Keratinocyte (primary cell): ENCODE results near the gene CDKAL1. TPM values are rescaled to one million over a fixed set of nuclear protein-coding genes. Genes with fewer than 3 reads are reported as not detected.

ENCODE experiments used
- DNase-seq: peaks from one replicate; pipeline ENCODE4 v3.0.0-alpha.2; 2011; ENCODE audit warnings: low read depth, missing footprints, low spot score
- FAIRE-seq: peaks from 2 replicates; lab custom pipeline; 2011; peaks lifted over from hg19 to GRCh38; lab: Jason Lieb, UNC
- H2AFZ ChIP-seq: 2 replicates; pipeline ENCODE4 v1.6.0; 2012; ENCODE audit warnings: low read length, control low read depth, inconsistent platforms; ENCODE audit not compliant: control insufficient read depth
- H3K27ac ChIP-seq: 2 replicates; pipeline ENCODE4 v1.5.1; 2011; ENCODE audit warnings: low read length; ENCODE audit not compliant: control insufficient read depth, insufficient read depth
- H3K27me3 ChIP-seq: 3 replicates; pipeline ENCODE4 v1.6.0; 2011; ENCODE audit warnings: low read length; ENCODE audit not compliant: control insufficient read depth, insufficient read depth; ENCODE audit errors: extremely low read depth
- H3K36me3 ChIP-seq, 2 experiments: 2 replicates in 1 of 2; 3 replicates in 1 of 2; pipeline ENCODE4 v1.5.1; 2011; ENCODE audit warnings: low read length in 2 of 2, mild to moderate bottlenecking in 1 of 2; ENCODE audit not compliant: control insufficient read depth in 2 of 2, insufficient read depth in 2 of 2; ENCODE audit errors: extremely low read depth in 1 of 2
- H3K4me1 ChIP-seq: 3 replicates; pipeline ENCODE4 v1.5.1; 2011; ENCODE audit warnings: low read length; ENCODE audit not compliant: control insufficient read depth, insufficient read depth; ENCODE audit errors: extremely low read depth
- H3K4me2 ChIP-seq: 3 replicates; pipeline ENCODE4 v1.6.0; 2011; ENCODE audit warnings: low read depth, low read length; ENCODE audit not compliant: control insufficient read depth, insufficient read depth; ENCODE audit errors: extremely low read depth
- H3K4me3 ChIP-seq, 3 experiments: fragments of 200-600 bp in 1 of 3; sonication (generic) in 1 of 3; 2 replicates in 2 of 3; 3 replicates in 1 of 3; pipeline ENCODE4 v1.5.1; 2011 to 2016; ENCODE audit warnings: low read length in 3 of 3, mild to moderate bottlenecking in 3 of 3, control low read depth in 2 of 3, inconsistent platforms in 1 of 3, low read depth in 1 of 3, mixed read lengths in 1 of 3, mixed run types in 1 of 3, moderate library complexity in 1 of 3; ENCODE audit not compliant: control insufficient read depth in 2 of 3, insufficient read depth in 2 of 3; ENCODE audit errors: extremely low read depth in 1 of 3
- H3K79me2 ChIP-seq: 2 replicates; pipeline ENCODE4 v1.6.0; 2012; ENCODE audit warnings: low read length; ENCODE audit not compliant: control insufficient read depth, insufficient read depth
- H3K9ac ChIP-seq: 3 replicates; pipeline ENCODE4 v1.6.0; 2011; ENCODE audit warnings: low read length; ENCODE audit not compliant: control insufficient read depth, insufficient read depth; ENCODE audit errors: extremely low read depth
- H3K9me1 ChIP-seq: 3 replicates; pipeline ENCODE4 v1.6.0; 2011; ENCODE audit warnings: low read length; ENCODE audit not compliant: control insufficient read depth, insufficient read depth; ENCODE audit errors: extremely low read depth
- H3K9me3 ChIP-seq: 2 replicates; pipeline ENCODE4 v1.5.1; 2012; ENCODE audit warnings: low read depth, low read length; ENCODE audit not compliant: control insufficient read depth
- H4K20me1 ChIP-seq: 3 replicates; pipeline ENCODE4 v1.6.0; 2011; ENCODE audit warnings: low read length; ENCODE audit not compliant: control insufficient read depth, insufficient read depth; ENCODE audit errors: extremely low read depth
- EZH2 ChIP-seq: IDR thresholded peaks from one replicate; pipeline ENCODE4 v1.6.1; 2012; ENCODE audit warnings: inconsistent platforms, mild to moderate bottlenecking, low read length, moderate library complexity
- dilution Hi-C: fragments of 300-500 bp; cut with MboI; formaldehyde crosslinking; loops from one replicate; pipeline ENCODE4 v1.7.0; 2020; ENCODE audit warnings: low sequenced_read_pairs; ENCODE audit not compliant: extremely low pct_ligation_motif_present
- polyA plus RNA-seq, 5 experiments: library from polyadenylated mRNA; depleted of rRNA in 3 of 5; stranded (reverse) in 3 of 5; stranded (forward) in 1 of 5; unstranded in 1 of 5; fragments of >200 nt; gene quantifications; 1 replicate in 1 of 5; 2 replicates in 3 of 5; 3 replicates in 1 of 5; pipeline versions ENCODE4 v1.2.1 to v1.2.3, GENCODE V29; 2011 to 2012; ENCODE audit warnings: missing spikeins in 2 of 5, low read depth in 1 of 5, low replicate concordance in 1 of 5
- TF ChIP-seq, protein P1 (sequence below), 3 experiments: IDR thresholded peaks in 1 of 3; conservative IDR thresholded peaks in 1 of 3; optimal IDR thresholded peaks in 1 of 3; 2 replicates in 2 of 3; 3 replicates in 1 of 3; pipeline versions ENCODE3 to v1.5.1; 2011; ENCODE audit warnings: low read length in 3 of 3, mild to moderate bottlenecking in 3 of 3, moderate library complexity in 2 of 3, control low read depth in 1 of 3, inconsistent platforms in 1 of 3; ENCODE audit not compliant: insufficient read depth in 2 of 3; ENCODE audit errors: extremely low read depth in 1 of 3

CDKAL1 gene
- polyA plus RNA-seq, 1 donor (not counting 4 experiments of a cell fraction or from before 2014, with no cell fraction given), result 5.6 TPM

DNA sequence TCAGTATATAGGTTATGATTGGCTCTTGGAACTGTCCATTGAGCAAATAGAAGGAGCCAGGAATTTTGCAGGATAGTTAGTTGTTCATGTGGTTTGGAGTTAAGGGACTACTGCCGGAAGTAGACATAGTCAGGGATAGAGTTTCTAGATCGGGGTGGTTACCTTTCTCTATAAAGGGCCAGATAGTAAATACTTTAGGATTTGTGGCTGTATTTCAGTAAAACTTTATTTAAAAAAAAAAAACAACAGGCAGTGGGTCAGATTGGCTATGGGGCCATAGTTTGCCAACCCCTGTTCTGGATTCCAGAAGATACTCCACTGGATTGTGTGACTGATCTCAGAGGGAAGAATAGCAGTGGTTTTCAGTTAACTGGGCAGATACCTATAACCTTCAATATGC, 570.0 kb downstream of the CDKAL1 start:
- H3K9ac ChIP-seq, result no peak overlapping the region
- TF ChIP-seq EZH2, result no peak
- TF ChIP-seq, protein P1, sequence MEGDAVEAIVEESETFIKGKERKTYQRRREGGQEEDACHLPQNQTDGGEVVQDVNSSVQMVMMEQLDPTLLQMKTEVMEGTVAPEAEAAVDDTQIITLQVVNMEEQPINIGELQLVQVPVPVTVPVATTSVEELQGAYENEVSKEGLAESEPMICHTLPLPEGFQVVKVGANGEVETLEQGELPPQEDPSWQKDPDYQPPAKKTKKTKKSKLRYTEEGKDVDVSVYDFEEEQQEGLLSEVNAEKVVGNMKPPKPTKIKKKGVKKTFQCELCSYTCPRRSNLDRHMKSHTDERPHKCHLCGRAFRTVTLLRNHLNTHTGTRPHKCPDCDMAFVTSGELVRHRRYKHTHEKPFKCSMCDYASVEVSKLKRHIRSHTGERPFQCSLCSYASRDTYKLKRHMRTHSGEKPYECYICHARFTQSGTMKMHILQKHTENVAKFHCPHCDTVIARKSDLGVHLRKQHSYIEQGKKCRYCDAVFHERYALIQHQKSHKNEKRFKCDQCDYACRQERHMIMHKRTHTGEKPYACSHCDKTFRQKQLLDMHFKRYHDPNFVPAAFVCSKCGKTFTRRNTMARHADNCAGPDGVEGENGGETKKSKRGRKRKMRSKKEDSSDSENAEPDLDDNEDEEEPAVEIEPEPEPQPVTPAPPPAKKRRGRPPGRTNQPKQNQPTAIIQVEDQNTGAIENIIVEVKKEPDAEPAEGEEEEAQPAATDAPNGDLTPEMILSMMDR (optimal IDR thresholded peaks at IDR 0.05 in 1 of 3, IDR thresholded peaks at IDR 0.05 in 1 of 3, conservative IDR thresholded peaks at IDR 0.05 in 1 of 3; ENCODE audit: extremely low read depth in 1 of 3, insufficient read depth in 2 of 3, low read length in 3 of 3), result no peak
- peaks cover 3% of the 10 kb centered on the region for H3K4me1 ChIP-seq
- DNase-seq (no peak), FAIRE-seq (no peak)
- H3K4me2 ChIP-seq, result no peak overlapping the region
- H3K4me3 ChIP-seq, result no peak overlapping the region
- no peaks in the 10 kb centered on the region for H3K79me2 ChIP-seq
- no peaks in the 10 kb centered on the region for H3K36me3 ChIP-seq
- H3K9me1 ChIP-seq, result no peaks in the 10 kb centered on the region
- H3K27me3 ChIP-seq, result no peaks in the 10 kb centered on the region
- no peak overlapping the region for H3K27ac ChIP-seq
- no peaks in the 10 kb centered on the region for H4K20me1 ChIP-seq
- dilution Hi-C loops, result no loop called here
- H3K9me3 ChIP-seq, result no peaks in the 10 kb centered on the region
- H2AFZ ChIP-seq, result no peak overlapping the region

DNA sequence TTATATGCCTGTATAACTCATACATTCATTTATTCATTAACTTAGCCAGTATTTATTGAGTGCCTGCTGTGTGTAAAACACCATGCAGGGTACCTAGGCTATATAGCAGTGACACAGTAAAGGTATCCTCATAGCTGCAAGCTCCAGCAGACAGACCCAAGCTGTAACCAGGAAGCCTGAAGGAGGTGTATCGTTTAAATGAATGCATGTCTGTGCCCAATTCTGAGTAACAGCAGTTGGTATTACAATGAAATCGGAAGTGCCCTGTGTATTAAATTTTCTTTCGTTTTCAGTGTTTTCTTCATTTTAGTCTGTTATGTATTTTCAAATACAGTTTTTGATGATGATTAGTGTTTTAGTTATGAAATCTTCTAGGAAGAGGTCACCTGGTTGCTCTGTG, 573.5 kb downstream of the CDKAL1 start:
- no peaks in the 10 kb centered on the region for H3K36me3 ChIP-seq
- DNase-seq (no peak), FAIRE-seq (no peak)
- no peak overlapping the region for H3K9ac ChIP-seq
- H3K9me1 ChIP-seq, result no peaks in the 10 kb centered on the region
- no peaks in the 10 kb centered on the region for H3K79me2 ChIP-seq
- TF ChIP-seq, protein P1 (optimal IDR thresholded peaks at IDR 0.05 in 1 of 3, IDR thresholded peaks at IDR 0.05 in 1 of 3, conservative IDR thresholded peaks at IDR 0.05 in 1 of 3; ENCODE audit: extremely low read depth in 1 of 3, insufficient read depth in 2 of 3, low read length in 3 of 3), result no peak
- no peak for TF ChIP-seq EZH2
- dilution Hi-C loops, result no loop called here
- peaks cover 13% of the 10 kb centered on the region for H3K4me1 ChIP-seq
- H3K27ac ChIP-seq, result no peak overlapping the region
- H3K9me3 ChIP-seq, result no peaks in the 10 kb centered on the region
- no peak overlapping the region for H2AFZ ChIP-seq
- H4K20me1 ChIP-seq, result no peaks in the 10 kb centered on the region
- no peak overlapping the region for H3K4me2 ChIP-seq
- H3K27me3 ChIP-seq, result no peaks in the 10 kb centered on the region
- H3K4me3 ChIP-seq, result no peak overlapping the region
